Measurements from ENCODE around the gene TEX51.

Gene TEX51

GRCh38 chr2:126916744-126917143 is 18.1 kb downstream of the TEX51 start:
- DNase-seq, result no peak

DNA sequence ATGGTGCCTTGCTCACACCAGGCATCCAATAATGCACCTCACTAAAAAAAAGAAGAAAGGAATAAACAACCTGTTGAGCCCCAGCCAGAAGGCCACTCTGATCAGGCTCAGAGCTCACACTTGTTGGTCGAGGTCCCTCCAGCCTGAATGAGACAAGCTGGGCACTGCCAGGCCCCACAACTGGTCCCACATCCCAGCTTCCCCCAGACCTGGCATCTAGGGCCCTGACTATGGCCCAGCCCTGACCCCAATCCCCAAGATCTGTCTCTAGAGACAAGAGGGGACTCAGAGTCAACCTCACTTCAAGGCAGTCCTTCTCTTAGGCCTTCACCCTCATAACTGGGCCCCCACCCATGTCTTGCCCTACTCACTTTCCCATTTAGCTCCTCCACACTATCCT is 22.4 kb downstream of the TEX51 start:
- DNase-seq, result no peak

DNA sequence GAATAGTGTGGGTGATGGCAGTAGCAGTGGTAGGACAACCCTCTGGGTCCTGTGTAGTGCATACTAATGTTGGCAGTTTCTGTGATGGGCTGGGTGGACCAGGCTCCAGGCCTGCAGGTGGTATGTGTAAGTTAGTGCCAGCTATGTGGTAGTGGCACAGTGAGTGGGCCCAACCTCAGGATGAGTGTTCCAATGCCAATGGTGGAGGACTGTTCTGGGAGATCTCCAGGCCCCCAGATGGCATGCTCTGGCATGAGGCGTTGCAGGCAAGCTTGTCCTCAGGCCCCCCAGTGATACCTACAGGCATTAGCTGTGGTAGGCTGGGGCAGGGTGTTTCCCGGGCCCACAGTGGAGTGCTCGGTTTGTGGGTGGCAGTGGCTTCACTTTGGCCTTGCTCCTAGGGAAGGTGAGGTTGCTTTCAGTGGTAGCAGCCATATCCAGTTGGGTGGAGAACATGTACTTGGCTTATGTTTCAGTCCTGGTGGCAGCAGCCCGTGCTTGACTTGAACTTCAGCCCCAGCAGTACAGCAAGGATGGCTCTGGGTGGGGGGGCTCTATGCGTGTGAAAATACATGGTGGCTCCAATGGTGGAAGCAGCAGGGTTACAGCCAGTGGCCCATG is 32.4 kb downstream of the TEX51 start:
- no peak for DNase-seq

DNA sequence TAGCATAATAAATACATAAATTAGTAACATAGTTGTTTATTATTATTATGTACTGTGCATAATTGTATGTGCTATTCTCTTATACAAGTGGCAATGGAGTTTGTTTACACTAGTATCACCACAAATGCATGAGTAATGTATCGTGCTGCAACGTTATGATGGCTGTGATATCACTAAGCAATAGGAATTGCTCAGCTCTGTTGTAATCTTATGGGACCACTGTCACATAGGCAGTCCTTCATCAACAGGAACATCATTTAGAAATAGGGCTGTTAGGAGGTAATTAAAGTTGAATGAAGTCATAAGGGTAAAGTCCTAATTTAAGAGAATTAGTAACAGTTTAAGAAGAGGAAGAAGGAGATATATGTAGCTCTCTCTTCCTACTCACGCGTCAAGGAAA is 33.8 kb downstream of the TEX51 start:
- no peak for DNase-seq

DNA sequence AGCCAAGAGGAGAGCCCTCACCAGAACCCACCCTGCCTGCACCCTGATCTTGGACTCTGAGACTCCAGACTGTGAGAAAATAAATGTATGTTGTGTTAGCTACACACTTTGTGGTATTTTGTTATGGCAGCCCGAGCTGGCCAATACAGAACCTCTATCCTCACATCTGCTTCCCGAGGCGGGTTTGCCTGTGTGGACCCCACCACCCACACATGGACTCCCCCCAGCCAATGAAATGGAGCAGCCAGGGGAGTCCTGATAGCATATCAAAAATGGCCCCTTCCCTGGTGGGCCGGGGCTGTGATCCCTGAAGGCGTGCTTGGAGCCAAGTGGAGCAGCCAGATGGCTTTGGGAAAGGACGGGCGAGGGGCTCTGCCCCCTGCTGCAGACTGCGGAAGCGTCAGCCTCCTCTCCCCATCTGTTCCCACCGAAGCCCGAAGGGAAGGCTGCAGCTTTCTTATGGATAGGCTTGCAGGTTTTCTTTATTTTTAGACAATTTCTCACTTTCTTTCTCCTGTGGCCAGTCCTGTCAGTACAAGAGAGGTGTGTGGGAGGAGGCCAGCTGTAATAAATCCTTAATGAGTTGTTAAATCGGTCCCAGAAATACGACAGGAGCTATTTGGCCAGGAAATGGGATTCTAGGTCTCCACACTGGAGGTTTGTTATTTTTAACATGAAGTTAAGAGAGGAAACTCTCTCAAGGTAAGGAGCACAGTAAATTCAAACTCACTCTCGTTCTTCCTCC is 34.4 kb downstream of the TEX51 start:
- DNase-seq, result no peak

- DNase-seq, result no peak
Measured at GRCh38 chr2:126933711-126934091, 35.0 kb downstream of the TEX51 start.

DNA sequence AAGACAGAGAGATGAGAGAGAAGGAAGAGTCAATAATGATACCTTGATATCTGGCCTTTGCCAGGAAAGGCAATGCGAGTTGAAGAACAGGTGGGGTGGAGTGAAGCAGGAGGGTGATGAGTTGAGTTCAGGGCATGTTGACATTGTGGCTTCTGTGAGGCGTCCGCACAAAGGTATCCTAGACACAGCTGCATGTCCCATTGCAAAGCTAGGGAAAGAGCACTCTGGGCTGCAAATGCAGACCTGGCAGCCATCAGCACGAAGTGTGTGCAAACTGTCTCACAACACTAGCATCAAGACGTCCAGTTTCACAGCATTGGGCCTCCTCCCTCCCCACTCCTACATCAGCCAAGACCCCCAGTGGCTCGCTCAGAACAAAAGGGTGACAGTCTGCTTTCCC is 36.1 kb downstream of the TEX51 start:
- DNase-seq, result no peak

DNA sequence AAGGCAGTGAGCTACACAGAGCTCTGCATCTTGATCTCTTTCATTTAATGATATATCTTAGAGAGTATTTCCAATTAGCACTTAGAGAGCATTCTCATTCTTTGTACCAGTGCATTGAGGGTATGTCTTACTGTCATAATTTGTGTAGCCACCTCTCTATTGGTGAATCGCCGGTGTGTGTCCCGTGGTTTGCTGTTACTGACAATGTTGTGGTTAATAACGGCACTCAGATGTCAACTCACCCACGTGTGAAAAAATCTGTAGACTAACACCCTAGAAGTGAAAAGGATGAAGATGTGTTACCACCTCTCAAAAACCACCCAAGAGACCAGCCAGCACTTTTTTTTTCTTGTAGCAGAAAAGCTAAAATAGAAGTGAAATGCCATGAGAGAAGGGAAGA is 37.1 kb downstream of the TEX51 start:
- DNase-seq, result no peak

DNA sequence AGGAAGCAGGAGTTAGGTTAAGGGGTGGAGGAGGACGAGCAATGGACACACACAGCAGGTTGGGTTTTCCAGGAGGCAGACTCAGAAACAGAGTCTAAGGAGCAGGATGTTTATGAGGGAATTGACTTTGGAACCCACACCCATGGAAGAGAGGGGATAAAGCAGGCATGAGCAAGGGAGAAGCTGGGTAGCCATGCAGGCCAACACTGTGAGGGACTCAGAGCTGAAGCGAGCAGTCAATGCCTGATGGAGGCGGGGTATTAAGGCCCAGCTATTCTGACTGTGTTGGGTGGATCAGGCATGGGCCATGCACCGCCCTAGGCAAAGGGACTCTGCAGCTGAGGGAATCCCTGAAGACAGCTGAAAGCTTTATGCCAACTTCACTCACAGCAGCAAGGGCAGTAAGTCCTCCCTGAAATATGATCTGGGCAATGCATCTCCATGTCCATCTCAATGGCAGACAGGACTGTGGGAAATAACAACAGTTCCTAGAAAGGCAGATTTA is 37.6 kb downstream of the TEX51 start:
- no peak for DNase-seq

- DNase-seq, result no peak
Measured at GRCh38 chr2:126940331-126940730, 41.6 kb downstream of the TEX51 start.

- DNase-seq, result no peak
Measured at GRCh38 chr2:126942427-126943203, 43.9 kb downstream of the TEX51 start.

DNA sequence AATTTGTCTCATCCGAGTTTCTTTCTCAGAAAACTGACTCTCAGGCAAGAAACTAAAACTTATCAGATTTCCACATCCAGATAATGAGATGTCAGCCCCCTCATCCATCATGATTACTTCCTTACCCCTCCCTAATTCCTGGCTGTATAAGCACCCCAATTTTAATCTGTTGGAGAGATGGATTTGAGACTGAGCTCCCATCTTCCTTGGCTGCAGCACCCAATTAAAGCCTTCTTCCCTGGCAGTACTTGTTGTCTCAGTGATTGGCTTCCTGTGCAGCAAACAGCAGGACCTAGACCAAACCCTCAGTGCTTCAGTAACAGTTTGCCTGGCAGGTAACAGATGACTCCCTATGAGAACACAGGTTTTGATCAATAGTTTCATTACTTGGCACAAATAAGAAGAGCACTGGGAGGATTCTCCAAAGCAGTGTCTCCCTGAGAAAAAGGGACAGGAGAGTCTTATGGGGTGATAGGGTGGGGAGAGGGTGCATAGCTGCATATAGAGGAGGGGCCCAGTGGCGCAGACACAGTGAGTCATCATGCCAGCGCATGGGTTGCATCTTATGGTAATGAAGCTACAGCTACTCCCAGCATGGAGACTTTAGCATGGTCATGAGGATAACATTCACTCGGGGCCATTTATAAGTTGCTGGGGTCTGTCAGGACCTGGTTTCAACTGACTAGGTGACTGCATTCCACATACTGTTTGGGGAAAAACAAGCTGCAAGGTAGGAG is 45.1 kb downstream of the TEX51 start:
- DNase-seq, result no peak

- DNase-seq, result no peak
Measured at GRCh38 chr2:126945118-126945517, 46.4 kb downstream of the TEX51 start.

GRCh38 chr2:126946318-126947102 is 47.8 kb downstream of the TEX51 start:
- no peak for DNase-seq

GRCh38 chr2:126947103-126947429 is 48.4 kb downstream of the TEX51 start:
- no peak for DNase-seq

DNA sequence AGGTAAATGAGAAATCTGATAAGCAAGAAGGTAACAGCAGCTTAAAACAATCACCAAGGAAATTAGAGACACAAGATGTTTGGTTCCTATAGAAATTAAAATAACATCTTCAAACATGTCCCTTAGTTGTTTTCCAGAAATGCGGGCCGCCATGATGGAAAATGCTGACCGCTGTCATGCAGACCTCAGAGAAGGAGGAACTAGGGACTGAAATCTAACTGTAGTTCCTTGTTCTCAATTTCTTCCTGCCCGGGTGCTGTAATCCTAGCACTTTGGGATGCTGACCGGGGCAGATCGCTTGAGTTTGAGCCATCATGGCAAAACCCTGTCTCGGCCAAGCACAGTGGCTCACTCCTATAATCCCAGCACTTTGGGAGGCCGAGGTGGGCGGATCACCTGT is 51.1 kb downstream of the TEX51 start:
- no peak for DNase-seq

DNA sequence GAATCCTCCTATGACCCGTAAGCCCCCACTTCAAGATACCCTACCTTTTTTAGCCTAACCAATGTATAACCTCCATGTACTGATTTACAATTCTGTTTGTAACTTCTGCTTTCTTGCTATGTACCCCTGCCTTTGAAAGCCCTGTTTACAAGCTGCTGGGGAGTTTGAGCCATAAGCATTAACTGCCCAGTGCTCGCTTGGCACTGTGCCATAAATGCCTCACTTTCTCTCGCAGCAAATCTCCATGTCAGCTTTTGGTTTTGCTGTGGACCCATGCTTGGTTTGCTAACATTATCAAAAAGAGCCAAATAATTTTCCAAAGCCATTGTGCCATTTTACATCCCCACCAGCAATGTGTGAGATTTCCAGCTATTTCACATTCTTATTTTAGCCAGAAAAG is 51.8 kb downstream of the TEX51 start:
- DNase-seq, result no peak
